Measurements from ENCODE around the gene LINGO4.
"Not testable (repeated sequence)": the region's sequence is repeated elsewhere in the genome, so short reads cannot be mapped to it uniquely, and the experiment has no call there.

Gene LINGO4

GRCh38 chr1:151782026-151782425 is 23.2 kb downstream of the LINGO4 start:
- not testable (repeated sequence) for DNase-seq (ENCODE audit: low spot score)

DNA sequence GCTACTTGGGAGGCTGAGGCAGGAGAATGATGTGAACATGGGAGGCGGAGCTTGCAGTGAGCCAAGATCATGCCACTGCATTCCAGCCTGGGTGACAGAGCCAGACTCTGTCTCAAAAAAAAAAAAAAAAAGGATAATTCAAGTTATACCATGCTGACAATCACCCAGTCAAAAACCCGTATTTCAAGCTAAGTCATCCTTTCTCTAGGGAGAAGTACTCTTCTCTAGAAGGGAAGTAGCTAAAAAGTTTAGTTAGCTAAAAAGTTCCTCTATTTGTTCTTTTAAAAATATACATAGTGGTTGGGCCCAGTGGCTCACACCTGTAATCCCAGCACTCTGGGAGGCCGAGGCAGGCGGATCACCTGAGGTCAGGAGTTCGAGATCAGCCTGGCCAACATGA is 24.5 kb downstream of the LINGO4 start:
- not testable (repeated sequence) for DNase-seq (ENCODE audit: low spot score)

GRCh38 chr1:151779852-151780251 is 25.4 kb downstream of the LINGO4 start:
- no peak for DNase-seq (ENCODE audit: low spot score)

DNA sequence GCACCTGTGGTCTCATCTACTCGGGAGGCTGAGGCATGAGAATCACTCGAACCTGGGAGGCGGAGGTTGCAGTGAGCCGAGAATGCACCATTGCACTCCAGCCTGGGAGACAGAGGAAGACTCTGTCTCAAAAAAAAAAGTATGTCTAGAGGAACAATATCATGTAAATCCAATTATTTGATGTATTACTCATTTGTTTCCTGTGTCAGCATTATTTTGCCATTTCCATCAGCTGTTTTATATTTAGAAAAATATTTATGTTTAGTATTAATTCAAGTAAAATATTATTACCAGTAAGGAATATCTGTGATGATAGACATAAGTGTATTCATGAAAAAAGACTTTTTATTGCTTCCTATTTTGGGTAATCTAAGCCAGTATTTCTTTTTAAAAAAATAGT is 27.9 kb downstream of the LINGO4 start:
- DNase-seq (ENCODE audit: low spot score): no peak

- no peak for DNase-seq (ENCODE audit: low spot score)
These were observed 28.6 kb downstream of the LINGO4 start for GRCh38 chr1:151776665-151777062.

DNA sequence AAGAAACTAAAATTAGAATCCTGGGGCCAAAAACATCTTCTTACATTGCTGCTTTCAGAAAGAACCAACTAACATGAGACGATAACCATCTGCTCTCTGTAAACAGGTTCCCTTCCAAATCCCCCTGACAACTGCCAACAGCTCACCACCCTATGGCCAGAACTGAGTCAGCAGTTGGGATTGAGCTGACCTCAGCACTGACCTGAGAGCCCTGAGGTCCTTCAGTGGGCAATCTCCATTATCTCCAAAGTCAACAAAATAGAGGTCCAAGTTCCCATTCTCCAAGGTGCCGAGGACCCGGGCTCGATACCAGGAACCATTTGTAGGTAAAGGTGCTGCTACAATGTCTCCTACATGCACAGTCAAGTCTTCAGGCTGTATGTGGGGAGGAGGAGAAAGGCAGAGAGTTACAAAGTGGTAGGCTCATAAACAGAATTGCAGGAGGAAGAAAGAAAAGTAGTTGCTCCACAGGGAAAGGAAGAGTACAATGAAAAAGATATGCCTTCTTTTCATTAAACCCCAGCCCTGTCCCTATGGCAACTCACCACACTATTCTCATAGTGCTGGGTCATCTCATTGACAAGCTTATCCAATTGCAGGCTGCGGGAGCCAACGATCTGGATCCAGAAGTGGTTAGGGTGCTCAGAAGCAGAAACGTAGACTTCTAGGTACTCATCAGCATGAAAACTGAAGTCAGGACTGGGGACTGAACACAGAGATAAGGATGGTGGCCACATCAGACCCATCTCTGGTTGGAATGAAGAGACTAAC is 29.1 kb downstream of the LINGO4 start:
- DNase-seq (ENCODE audit: low spot score): no peak

DNA sequence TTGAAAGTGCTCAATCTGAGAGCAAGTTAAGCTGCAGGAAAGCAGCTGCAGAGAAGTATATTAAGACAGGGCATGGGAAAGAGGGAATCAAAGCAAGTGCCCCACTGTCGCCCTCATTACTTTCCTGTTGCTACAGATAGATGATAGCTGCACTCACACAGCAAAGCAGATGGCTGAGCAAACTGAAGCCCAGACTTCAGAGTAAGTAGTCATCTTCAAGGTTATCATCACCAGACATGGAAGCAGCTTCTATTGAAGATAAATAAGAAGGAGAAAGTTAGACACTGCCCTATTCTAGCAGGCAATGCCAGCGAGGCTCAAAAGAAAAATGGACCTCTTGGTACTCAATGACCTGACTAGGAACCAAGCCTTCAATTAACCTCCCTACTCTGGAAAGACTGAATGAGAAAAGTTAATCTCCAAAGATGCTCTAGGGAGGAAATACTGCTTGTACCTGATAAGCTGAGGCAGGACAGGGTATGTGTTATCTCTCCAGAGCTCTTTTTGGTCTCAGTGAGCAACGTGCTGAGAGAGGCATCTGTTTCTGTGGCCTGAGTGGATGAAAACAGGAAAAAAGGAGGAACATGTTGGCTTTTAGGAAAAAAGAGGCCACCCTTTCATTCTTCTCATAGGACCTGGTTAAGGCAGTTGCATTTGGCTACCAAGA is 30.8 kb downstream of the LINGO4 start:
- DNase-seq (ENCODE audit: low spot score): no peak

DNA sequence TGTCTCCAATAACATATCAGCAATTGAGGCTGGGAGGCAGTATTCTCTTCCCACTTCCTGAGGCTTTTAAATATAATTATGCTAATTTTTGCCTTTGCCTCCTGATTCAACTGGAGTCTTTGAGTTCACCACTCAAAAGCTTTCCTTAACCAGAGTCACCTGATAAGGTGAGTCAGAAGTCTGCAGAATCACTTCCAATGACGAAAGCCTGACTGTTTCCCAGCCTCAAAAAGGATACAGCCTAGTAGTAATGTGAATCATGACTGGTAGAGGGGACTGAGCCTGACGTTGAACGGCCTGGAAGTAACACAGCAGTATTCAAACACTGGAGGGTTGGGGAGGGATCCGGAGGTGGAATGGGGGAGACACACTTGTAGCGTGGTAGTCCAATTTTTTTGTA is 31.5 kb downstream of the LINGO4 start:
- DNase-seq (ENCODE audit: low spot score): no peak

DNA sequence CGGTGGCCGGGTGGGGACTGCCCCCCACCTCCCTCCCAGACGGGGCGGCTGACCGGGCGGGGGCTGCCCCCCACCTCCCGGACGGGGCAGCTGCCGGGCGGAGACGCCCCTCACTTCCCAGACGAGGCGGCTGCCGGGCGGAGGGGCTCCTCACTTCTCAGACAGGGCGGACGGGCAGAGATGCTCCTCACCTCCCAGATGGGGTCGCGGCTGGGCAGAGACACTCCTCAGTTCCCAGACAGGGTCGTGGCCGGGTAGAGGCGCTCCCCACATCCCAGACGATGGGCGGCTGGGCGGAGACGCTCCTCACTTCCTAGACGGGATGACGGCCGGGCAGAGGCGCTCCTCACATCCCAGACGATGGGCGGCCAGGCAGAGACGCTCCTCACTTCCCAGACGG is 35.9 kb downstream of the LINGO4 start:
- not testable (repeated sequence) for DNase-seq (ENCODE audit: low spot score)

GRCh38 chr1:151768351-151769066 is 36.7 kb downstream of the LINGO4 start:
- DNase-seq (ENCODE audit: low spot score): not testable (repeated sequence)

- no peak for DNase-seq (ENCODE audit: low spot score)
These were observed 41.2 kb downstream of the LINGO4 start for GRCh38 chr1:151763990-151764389.

GRCh38 chr1:151762941-151763921 is 42.0 kb downstream of the LINGO4 start, which contains the start of gene MRPL9:
MRPL9 (minus strand) TSS chr1:151763496; CDS start chr1:151763479, 17 bp downstream.
- peak; percentile 84 for DNase-seq (ENCODE audit: low spot score)

- DNase-seq (ENCODE audit: low spot score): no peak
These were observed 44.4 kb downstream of the LINGO4 start for GRCh38 chr1:151760597-151761385.

- DNase-seq (ENCODE audit: low spot score): no peak
These were observed 46.0 kb downstream of the LINGO4 start for GRCh38 chr1:151759241-151759640.

DNA sequence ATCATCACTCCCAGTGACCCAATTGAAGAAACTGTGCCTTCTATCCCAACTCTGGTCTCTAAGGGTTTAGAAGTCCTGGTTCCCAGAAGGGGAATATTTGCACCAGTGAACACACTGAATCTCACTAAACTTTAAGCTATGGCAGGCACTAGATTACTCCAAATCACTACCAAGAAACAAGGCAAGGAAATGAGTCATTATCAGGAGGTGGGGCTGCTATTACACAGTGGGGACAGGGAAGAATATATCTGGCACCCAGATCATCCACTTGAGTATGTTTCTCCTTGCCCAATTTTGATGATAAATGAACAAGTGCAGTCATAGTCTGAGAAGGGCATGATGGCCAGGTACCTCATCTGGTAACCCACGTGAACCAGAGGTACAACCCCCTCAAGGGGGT is 48.9 kb downstream of the LINGO4 start:
- no peak for DNase-seq (ENCODE audit: low spot score)
